ENCODE results near the gene MND1.

The MND1 gene

DNA sequence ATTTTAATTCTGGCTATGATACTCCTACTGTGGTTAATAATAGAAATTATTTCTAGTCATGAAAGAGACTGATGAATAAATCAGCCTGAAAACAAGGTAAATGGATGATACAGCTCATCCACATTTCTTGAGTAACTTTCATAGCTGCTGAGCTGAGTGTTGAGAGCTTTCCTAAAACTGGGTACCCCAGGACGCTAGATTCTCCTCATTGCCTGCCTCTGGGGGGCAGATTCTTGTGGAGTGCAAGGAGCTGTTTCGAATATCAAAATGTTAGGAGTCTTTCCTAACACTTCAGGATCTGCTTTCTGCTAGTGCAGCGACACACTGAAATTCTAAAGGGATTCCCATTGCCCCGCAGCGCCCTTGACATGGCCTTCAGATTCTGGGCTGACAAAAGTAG, 2.1 kb downstream of the MND1 start:
- peaks cover 13% of the 10 kb centered on the region for H3K4me1 ChIP-seq (ENCODE audit: control insufficient read depth, insufficient read depth, low read length, unreplicated experiment)
- H3K36me3 ChIP-seq (ENCODE audit: insufficient read depth, low read length) = no peaks in the 10 kb centered on the region
- H2AFZ ChIP-seq (ENCODE audit: low read length, unreplicated experiment) = no peak overlapping the region
- peaks cover 42% of the 10 kb centered on the region for H3K79me2 ChIP-seq (ENCODE audit: control insufficient read depth, insufficient read depth, low read length, unreplicated experiment)
- no peaks in the 10 kb centered on the region for H3K27me3 ChIP-seq (ENCODE audit: insufficient read depth, low read length)
- no peak overlapping the region for H3K4me3 ChIP-seq (ENCODE audit: low read depth, low read length)
- H3K27ac ChIP-seq (ENCODE audit: low read depth, low read length) = no peak overlapping the region

- Histone ChIP-seq H3K4me1 (ENCODE audit: control insufficient read depth, insufficient read depth, low read length, unreplicated experiment) (peaks cover 7% of the 10 kb centered on the region), H3K27ac (ENCODE audit: low read depth, low read length) (no peak overlapping the region), H3K36me3 (ENCODE audit: insufficient read depth, low read length) (no peaks in the 10 kb centered on the region), H3K27me3 (ENCODE audit: insufficient read depth, low read length) (no peaks in the 10 kb centered on the region), H2AFZ (ENCODE audit: low read length, unreplicated experiment) (no peak overlapping the region), H3K79me2 (ENCODE audit: control insufficient read depth, insufficient read depth, low read length, unreplicated experiment) (peaks cover 42% of the 10 kb centered on the region), H3K4me3 (ENCODE audit: low read depth, low read length) (no peak overlapping the region)
These were observed 2.6 kb downstream of the MND1 start for GRCh38 chr4:153347117-153347516.

GRCh38 chr4:153348006-153348405, 3.5 kb downstream of the MND1 start:
- Histone ChIP-seq H3K4me3 (ENCODE audit: low read depth, low read length) (no peak overlapping the region), H3K27me3 (ENCODE audit: insufficient read depth, low read length) (no peaks in the 10 kb centered on the region), H3K27ac (ENCODE audit: low read depth, low read length) (no peak overlapping the region), H2AFZ (ENCODE audit: low read length, unreplicated experiment) (no peak overlapping the region), H3K36me3 (ENCODE audit: insufficient read depth, low read length) (no peaks in the 10 kb centered on the region), H3K79me2 (ENCODE audit: control insufficient read depth, insufficient read depth, low read length, unreplicated experiment) (peaks cover 42% of the 10 kb centered on the region), H3K4me1 (ENCODE audit: control insufficient read depth, insufficient read depth, low read length, unreplicated experiment) (peaks cover 6% of the 10 kb centered on the region)

DNA sequence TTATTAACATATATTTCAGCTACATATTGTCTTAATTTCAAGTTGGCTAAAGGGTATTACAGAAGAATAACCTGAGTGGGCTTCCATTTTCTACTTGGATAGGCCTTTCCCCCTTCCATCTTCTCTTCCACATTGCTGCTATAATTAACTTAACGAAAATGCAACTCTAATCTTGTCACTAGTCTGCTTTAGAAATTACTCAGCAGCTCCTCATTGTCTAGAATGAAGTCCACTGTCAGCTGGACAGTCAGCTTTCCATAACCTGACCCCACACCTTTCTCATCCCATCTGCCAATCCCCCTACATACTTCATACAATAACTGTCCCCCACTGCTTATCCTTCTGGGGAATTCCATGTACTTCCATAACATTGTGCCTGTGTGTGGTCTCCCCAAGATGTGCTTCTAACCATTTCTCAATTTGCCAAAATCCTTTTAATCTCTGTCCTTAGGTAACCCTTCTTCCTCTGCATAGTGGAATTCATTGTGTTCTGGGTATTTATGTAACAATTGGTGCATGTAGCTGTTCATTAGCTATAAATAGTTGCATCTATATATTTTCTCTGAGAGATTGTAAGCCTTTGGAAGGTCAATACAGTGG, 4.8 kb downstream of the MND1 start:
- Histone ChIP-seq H3K27me3 (ENCODE audit: insufficient read depth, low read length) (no peaks in the 10 kb centered on the region), H2AFZ (ENCODE audit: low read length, unreplicated experiment) (no peak overlapping the region), H3K36me3 (ENCODE audit: insufficient read depth, low read length) (no peaks in the 10 kb centered on the region), H3K4me3 (ENCODE audit: low read depth, low read length) (no peak overlapping the region), H3K27ac (ENCODE audit: low read depth, low read length) (no peak overlapping the region), H3K79me2 (ENCODE audit: control insufficient read depth, insufficient read depth, low read length, unreplicated experiment) (peaks cover 42% of the 10 kb centered on the region), H3K4me1 (ENCODE audit: control insufficient read depth, insufficient read depth, low read length, unreplicated experiment) (peaks cover 2% of the 10 kb centered on the region)

GRCh38 chr4:153362184-153362583, 17.7 kb downstream of the MND1 start:
- Histone ChIP-seq H3K27me3 (ENCODE audit: insufficient read depth, low read length) (no peaks in the 10 kb centered on the region), H3K36me3 (ENCODE audit: insufficient read depth, low read length) (peaks cover 5% of the 10 kb centered on the region; the same call in 1 of the 2 replicates), H3K27ac (ENCODE audit: low read depth, low read length) (no peak overlapping the region)

DNA sequence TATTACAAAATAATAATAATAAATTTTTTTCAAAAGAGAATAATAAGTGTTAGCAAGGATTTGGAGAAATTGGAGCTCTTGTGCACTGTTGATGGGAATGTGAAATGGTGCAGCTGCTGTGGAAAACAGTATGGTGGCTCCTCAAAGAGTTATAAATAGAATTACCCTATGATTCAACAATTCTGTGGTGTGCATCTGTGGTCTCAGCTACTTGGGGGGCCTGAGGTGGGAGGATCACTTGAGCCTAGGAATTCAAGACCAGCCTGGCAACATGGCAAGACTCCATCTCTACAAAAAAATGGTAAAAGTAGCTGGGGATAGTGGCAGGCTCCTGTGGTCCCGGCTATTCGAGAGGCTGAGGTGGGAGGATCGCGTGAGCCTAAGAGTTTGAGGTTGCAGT, 19.6 kb downstream of the MND1 start:
- Histone ChIP-seq H3K4me3 (ENCODE audit: low read depth, low read length) (no peak overlapping the region), H3K36me3 (ENCODE audit: insufficient read depth, low read length) (peaks cover 10% of the 10 kb centered on the region; the same call in 1 of the 2 replicates), H3K4me1 (ENCODE audit: control insufficient read depth, insufficient read depth, low read length, unreplicated experiment) (no peaks in the 10 kb centered on the region), H3K79me2 (ENCODE audit: control insufficient read depth, insufficient read depth, low read length, unreplicated experiment) (no peaks in the 10 kb centered on the region), H3K27ac (ENCODE audit: low read depth, low read length) (no peak overlapping the region), H2AFZ (ENCODE audit: low read length, unreplicated experiment) (no peak overlapping the region), H3K27me3 (ENCODE audit: insufficient read depth, low read length) (no peaks in the 10 kb centered on the region)

More at GRCh38 chr4:153362184-153362583, 17.7 kb downstream of the MND1 start:
- Histone ChIP-seq H3K4me1 (ENCODE audit: control insufficient read depth, insufficient read depth, low read length, unreplicated experiment) (no peaks in the 10 kb centered on the region), H3K79me2 (ENCODE audit: control insufficient read depth, insufficient read depth, low read length, unreplicated experiment) (no peaks in the 10 kb centered on the region), H3K4me3 (ENCODE audit: low read depth, low read length) (no peak overlapping the region), H2AFZ (ENCODE audit: low read length, unreplicated experiment) (no peak overlapping the region)

DNA sequence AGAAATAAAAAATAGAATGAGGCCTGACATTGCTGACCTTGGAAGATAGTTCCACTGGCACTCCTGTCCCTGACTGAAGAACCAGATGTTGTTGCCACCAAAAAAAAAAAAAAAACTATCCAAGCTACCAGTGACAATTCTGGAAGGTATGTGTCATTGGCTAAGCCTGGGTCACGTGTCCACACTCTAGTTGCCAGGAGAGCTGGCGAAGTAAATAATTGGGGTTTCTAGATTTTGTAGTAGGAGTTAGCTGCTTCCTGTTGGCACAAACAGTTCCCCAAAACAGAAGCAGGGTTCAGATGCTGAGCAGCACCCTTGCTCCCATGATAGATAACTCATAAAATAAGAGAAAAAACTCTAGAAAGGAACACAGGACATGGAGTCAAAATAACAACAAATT, 20.5 kb downstream of the MND1 start:
- Histone ChIP-seq H3K4me1 (ENCODE audit: control insufficient read depth, insufficient read depth, low read length, unreplicated experiment) (no peaks in the 10 kb centered on the region), H3K27ac (ENCODE audit: low read depth, low read length) (no peak overlapping the region), H3K36me3 (ENCODE audit: insufficient read depth, low read length) (peaks cover 13% of the 10 kb centered on the region; the same call in 1 of the 2 replicates), H3K4me3 (ENCODE audit: low read depth, low read length) (no peak overlapping the region), H3K27me3 (ENCODE audit: insufficient read depth, low read length) (no peaks in the 10 kb centered on the region), H2AFZ (ENCODE audit: low read length, unreplicated experiment) (no peak overlapping the region), H3K79me2 (ENCODE audit: control insufficient read depth, insufficient read depth, low read length, unreplicated experiment) (no peaks in the 10 kb centered on the region)

GRCh38 chr4:153366486-153366885, 22.0 kb downstream of the MND1 start:
- H3K36me3 ChIP-seq (ENCODE audit: insufficient read depth, low read length) = peaks cover 24% of the 10 kb centered on the region

DNA sequence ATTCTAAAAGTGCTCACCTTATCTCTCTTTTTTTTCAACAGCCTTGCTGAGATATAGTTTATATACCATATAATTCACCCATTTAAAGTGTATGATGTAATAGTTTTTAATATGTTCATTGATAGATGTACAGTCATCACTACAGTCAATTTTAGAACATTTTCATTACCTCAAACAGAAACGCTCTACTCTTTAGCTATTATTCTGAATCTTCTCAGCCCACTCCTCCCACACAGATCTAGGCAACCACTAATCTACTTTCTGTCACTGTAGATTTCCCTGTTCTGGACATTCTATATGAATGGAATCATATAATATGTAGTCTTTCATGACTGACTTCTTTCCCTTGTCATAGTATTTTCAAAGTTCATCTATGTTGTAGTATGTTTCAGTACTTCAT, 22.6 kb downstream of the MND1 start:
- Histone ChIP-seq H3K4me3 (ENCODE audit: low read depth, low read length) (no peak overlapping the region), H3K4me1 (ENCODE audit: control insufficient read depth, insufficient read depth, low read length, unreplicated experiment) (no peaks in the 10 kb centered on the region), H2AFZ (ENCODE audit: low read length, unreplicated experiment) (no peak overlapping the region), H3K36me3 (ENCODE audit: insufficient read depth, low read length) (peaks cover 28% of the 10 kb centered on the region), H3K79me2 (ENCODE audit: control insufficient read depth, insufficient read depth, low read length, unreplicated experiment) (no peaks in the 10 kb centered on the region), H3K27me3 (ENCODE audit: insufficient read depth, low read length) (no peaks in the 10 kb centered on the region), H3K27ac (ENCODE audit: low read depth, low read length) (no peak overlapping the region)

More at GRCh38 chr4:153366486-153366885, 22.0 kb downstream of the MND1 start:
- H3K4me1 ChIP-seq (ENCODE audit: control insufficient read depth, insufficient read depth, low read length, unreplicated experiment) = no peaks in the 10 kb centered on the region
- no peak overlapping the region for H2AFZ ChIP-seq (ENCODE audit: low read length, unreplicated experiment)
- no peak overlapping the region for H3K27ac ChIP-seq (ENCODE audit: low read depth, low read length)
- H3K27me3 ChIP-seq (ENCODE audit: insufficient read depth, low read length) = no peaks in the 10 kb centered on the region
- no peaks in the 10 kb centered on the region for H3K79me2 ChIP-seq (ENCODE audit: control insufficient read depth, insufficient read depth, low read length, unreplicated experiment)
- no peak overlapping the region for H3K4me3 ChIP-seq (ENCODE audit: low read depth, low read length)

DNA sequence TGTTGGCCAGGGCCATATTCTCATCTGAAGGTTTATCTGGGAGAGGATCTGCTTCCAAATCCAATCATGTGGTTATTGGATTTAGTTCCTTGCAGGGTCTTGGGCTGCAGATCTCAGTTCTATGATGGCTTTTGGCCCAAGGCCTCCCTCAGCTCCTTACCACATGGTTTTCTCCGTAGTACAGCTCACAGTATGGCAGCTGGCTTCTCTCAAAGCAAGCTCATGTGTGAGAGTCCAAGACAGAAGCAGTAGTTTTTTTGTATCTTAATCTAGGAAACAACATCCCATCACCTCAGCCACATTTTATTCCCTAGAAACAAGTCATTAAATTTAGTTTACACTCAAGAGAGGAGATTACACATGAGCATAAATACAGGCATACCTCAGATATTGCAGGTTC, 24.5 kb downstream of the MND1 start:
- Histone ChIP-seq H3K4me3 (ENCODE audit: low read depth, low read length) (no peak overlapping the region), H3K36me3 (ENCODE audit: insufficient read depth, low read length) (peaks cover 41% of the 10 kb centered on the region), H3K79me2 (ENCODE audit: control insufficient read depth, insufficient read depth, low read length, unreplicated experiment) (no peaks in the 10 kb centered on the region), H2AFZ (ENCODE audit: low read length, unreplicated experiment) (no peak overlapping the region), H3K27ac (ENCODE audit: low read depth, low read length) (no peak overlapping the region), H3K4me1 (ENCODE audit: control insufficient read depth, insufficient read depth, low read length, unreplicated experiment) (no peaks in the 10 kb centered on the region), H3K27me3 (ENCODE audit: insufficient read depth, low read length) (no peaks in the 10 kb centered on the region)

- no peaks in the 10 kb centered on the region for H3K4me1 ChIP-seq (ENCODE audit: control insufficient read depth, insufficient read depth, low read length, unreplicated experiment)
- no peak overlapping the region for H3K27ac ChIP-seq (ENCODE audit: low read depth, low read length)
- no peak overlapping the region for H2AFZ ChIP-seq (ENCODE audit: low read length, unreplicated experiment)
- no peak overlapping the region for H3K4me3 ChIP-seq (ENCODE audit: low read depth, low read length)
- no peaks in the 10 kb centered on the region for H3K27me3 ChIP-seq (ENCODE audit: insufficient read depth, low read length)
- no peaks in the 10 kb centered on the region for H3K79me2 ChIP-seq (ENCODE audit: control insufficient read depth, insufficient read depth, low read length, unreplicated experiment)
- H3K36me3 ChIP-seq (ENCODE audit: insufficient read depth, low read length) = peaks cover 41% of the 10 kb centered on the region
These were observed 27.3 kb downstream of the MND1 start for GRCh38 chr4:153371701-153372234.
